22Rv1 (cell line): ENCODE measurements around the gene TATDN2.

Source experiments
- CTCF ChIP-seq: fragments of 450-650 bp; IDR thresholded peaks from 2 replicates; pipeline ENCODE4 v1.5.1; 2017; ENCODE audit warnings: mild to moderate bottlenecking
- ZFX ChIP-seq: fragments of 450-650 bp; IDR thresholded peaks from 2 replicates; pipeline ENCODE4 v1.6.1; 2017; ENCODE audit warnings: antibody characterized with exemption, borderline replicate concordance

- TF ChIP-seq CTCF (no peak), ZFX (no peak)
These were observed 55.5 kb downstream of the TATDN2 start for GRCh38 chr3:10303785-10304184.
